ENCODE measurements around the gene ZNF664.

DNA sequence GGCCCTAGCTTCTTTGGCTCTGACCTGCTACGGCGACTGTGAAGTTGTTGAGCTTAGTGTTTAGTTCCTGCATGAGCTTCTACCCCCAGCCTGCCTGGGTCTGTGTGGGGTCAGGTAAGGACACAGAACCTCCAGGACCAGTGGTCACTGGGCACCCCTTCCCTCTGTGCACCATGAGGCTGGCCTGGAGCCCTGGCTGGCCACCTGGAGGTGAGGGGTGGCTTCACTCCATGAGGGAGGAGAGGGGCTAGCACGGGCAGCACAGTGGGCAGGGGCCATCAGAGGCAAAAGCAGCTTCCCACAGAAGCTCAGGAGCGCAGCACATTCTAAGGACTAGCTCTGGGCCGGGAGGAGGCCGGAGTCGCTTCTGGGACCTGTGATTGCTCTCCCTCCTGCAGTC is 37.1 kb upstream of the ZNF664 start:
- TF ChIP-seq POLR2A (IDR thresholded peaks at IDR 0.05; ENCODE audit: control extremely low read depth in 1 of 2, low read depth in 2 of 2, low read length in 2 of 2), result no peak
- TF ChIP-seq POLR2AphosphoS5 (IDR thresholded peaks at IDR 0.05; ENCODE audit: low read depth, low read length), result no peak
